Measurements from ENCODE around the gene DNAJC15.

GRCh38 chr13:43020794-43021193 lies 2.6 kb upstream of the DNAJC15 start:
- no peak for TF ChIP-seq POLR2A (IDR thresholded peaks at IDR 0.05)
- no peak for TF ChIP-seq CTCF (IDR thresholded peaks at IDR 0.05)
- TF ChIP-seq POLR2AphosphoS5 (IDR thresholded peaks at IDR 0.05), result no peak
